COLO668 (cell line): ENCODE results near the gene ATP5MC3.
A peak's percentile ranks its signal among the peaks of the same experiment; 100 is the strongest.
"Not testable (repeated sequence)": the region's sequence is repeated elsewhere in the genome, so short reads cannot be mapped to it uniquely, and the experiment has no call there.

Experiments
- DNase-seq: peaks from one replicate; lab custom pipeline; 2025; ENCODE audit not compliant: unreplicated experiment; lab: John Stamatoyannopoulos, UW

The ATP5MC3 gene

DNA sequence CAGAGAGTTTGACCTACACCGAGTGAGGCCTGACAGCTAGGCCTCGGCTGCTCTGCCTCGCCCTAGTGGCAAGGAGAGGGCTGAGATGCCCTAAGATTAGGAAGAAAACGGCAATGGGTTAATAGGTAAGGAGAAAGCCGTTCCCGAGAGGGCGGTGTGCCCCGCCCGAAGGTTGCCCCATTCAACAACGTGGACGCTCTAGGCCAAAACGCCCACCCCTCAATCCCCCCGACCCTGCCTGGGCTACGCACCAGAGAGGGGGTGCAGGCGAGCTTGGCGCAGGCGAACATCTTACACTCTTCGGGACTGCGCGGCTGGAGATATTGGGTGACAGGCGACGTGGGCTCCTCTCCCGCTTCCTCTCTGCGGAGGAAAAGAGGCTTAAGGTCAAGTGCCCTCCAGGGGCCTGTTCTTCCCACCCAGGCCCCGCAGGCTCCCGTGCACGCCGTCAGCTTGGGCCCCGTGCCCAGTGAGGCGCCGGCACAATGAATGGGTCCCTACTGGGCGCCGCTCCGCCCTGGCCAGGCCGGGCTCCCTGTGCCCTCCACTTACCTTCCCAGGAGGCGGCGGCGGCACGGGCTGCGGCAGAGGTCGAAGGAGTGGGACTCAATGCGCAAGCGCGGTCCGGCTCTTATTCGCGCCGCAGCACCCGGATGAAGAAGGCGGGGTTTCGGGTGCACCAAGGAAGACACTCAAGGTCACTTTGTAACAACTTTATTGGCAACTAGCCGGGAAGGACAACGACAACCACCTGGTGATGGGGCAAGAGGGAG, at the start of gene ATP5MC3:
TSS of gene ATP5MC3 (minus strand) at position 607 of the 773 bp plus-strand sequence. CDS start at position 290, 317 bp downstream.
- DNase-seq = peak; percentile 97

DNA sequence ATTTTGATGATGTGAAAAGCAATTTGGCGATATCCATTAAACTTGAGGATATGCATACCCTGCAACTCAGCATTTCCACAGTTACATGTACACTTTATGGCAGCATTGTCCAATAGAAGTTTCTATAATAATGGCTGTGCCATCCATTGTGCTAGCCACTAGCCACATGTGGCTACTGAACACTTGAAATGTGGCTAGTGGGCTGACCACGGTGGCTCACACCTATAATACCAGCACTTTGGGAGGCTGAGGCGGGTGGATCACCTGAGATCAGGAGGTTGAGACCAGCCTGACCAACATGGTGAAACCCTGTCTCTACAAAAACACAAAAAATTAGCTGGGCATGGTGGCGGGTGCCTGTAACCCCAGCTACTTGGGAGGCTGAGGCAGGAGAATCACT, 47.1 kb upstream of the ATP5MC3 start:
- not testable (repeated sequence) for DNase-seq

DNA sequence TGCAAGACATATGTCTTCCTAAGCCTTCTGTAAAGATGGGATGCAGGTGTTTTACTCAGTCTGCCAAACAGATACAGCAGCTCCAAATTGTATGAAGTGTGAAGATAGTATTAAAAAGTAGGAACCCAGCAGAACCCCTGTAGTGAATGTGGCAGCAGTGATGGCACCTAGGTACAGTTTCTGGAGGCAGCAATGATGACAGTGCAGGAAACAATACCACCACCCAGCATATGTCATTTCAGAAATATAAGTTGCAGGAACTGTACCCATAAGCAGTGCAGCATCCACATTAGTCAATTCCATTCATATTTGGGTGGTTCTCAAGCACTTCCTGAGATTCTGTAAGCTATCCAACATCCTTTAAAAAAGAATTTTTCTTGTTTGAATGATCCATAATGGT, 46.7 kb upstream of the ATP5MC3 start:
- DNase-seq = no peak

DNA sequence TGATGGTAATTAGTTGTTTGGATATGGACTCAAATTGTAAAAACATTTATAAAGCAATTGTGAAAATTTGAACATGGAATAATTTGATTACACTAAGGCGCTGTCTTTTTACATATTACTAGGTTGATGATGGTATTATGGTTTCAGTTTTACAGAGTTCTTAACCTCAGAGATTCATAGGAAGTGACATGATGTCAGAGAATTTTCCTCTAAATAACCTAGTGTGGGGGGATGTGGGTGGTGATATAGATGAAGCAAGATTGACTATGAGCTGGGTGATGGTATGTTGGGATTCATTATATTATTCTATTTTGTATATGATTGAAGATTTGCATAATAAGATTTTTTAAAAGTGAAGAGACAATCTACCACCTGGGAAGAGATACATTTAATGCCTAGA, 45.9 kb upstream of the ATP5MC3 start:
- DNase-seq = no peak

DNA sequence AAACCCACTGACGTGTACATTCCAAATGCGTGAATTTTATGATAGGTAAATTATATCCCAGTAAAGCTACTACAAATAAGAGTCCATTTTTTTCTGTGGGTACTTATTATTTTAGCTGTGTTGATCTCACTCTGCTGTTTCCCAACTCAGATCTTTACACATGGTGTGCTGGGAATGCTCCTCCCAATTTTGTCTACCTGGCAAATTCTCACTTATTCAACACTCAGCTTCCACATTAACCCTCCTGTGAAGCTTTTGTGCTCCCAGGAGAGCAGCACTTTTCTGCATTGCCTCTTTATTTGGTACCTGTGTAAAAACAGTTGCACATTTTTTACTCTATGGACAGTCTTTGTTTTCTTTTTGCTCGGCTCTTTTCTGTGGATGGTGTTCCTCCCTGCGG, 38.6 kb upstream of the ATP5MC3 start:
- DNase-seq = no peak

DNA sequence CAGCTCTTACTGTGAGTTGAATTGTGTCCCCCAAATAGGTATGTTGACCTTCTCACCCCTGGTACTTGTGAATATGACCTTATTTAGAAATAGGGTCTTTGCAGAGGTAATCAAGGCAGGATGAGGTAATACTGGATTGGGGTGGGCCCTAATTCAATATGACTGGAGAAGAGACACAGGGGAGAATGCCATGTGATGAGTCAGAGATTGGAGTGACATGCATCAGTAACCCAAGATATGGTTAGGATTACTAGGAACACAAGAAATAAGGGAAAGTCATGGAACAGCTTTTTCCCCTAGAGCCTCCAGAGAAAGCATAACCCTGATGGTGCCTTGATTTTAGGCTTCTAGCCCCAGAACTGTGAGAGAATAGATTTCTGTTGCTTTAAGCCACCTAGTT, 37.0 kb upstream of the ATP5MC3 start:
- DNase-seq = no peak

DNA sequence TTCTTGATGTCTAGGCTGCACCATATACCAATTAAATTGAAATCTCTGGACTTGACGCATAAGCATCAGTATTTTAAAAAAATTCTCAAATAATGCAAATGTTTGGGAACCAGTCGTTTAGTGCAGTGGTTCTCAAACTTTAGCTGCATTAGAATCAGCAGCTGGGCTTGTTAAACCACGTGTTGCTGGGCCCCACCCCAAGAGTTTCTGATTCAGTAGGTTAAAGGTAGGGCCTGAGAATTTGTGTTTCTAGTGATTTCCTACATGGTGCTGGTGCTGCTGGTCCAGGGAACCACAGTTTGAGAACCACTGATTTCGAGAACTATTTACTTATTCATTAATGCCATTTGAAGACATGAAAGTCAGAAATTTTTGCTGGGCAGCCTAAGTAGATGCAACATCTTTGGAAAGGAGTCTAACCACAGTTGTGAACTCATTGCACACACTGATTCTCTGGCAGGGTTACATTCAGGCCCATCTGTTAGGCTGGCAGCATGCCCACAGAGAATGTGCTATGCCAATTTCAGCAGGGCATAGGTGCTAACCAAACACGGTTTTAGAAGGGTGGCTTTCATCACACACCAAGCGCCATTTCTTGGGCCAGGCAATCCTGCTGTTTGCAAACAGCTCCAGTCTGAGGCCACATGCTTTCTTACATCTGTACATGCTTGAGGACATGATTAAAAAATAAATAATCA, 26.4 kb upstream of the ATP5MC3 start:
- DNase-seq = no peak

DNA sequence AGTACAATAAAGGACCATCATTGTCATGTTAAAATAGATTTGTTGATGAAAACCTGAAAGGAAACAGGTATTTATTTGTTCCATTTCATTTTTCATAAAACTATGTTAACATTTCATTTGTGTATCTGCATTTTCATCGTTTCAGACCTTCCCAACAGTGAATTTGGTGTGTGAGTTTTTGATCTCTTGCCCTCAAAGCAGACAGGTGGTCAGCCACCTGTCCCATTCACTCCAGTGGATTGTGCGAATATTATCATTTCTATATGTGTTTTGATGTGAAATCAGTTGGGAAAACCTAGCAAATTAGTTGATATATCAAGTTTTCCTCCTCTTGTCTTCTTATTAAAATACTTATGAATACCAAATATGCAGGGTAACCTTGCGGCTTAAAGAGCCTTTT, 25.4 kb upstream of the ATP5MC3 start:
- DNase-seq = no peak

DNA sequence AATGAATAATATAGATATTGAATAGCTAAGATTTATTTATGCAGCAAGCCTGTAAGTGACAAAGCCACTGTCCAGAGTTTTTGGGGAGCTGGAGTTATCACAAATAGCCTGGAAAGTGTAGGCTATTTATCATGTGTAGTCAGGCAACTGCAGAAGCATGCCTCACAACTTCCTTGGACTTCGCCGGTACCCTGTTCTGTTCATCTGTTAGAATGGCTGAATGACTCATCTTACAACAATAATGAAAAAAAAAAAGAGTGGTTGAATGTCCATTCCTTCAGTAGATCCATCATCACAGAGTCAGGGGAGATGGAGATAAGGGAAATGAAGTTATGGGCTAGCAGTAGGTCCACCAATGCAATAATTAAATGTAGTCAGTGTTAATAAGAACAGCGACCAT, 24.0 kb upstream of the ATP5MC3 start:
- no peak for DNase-seq

DNA sequence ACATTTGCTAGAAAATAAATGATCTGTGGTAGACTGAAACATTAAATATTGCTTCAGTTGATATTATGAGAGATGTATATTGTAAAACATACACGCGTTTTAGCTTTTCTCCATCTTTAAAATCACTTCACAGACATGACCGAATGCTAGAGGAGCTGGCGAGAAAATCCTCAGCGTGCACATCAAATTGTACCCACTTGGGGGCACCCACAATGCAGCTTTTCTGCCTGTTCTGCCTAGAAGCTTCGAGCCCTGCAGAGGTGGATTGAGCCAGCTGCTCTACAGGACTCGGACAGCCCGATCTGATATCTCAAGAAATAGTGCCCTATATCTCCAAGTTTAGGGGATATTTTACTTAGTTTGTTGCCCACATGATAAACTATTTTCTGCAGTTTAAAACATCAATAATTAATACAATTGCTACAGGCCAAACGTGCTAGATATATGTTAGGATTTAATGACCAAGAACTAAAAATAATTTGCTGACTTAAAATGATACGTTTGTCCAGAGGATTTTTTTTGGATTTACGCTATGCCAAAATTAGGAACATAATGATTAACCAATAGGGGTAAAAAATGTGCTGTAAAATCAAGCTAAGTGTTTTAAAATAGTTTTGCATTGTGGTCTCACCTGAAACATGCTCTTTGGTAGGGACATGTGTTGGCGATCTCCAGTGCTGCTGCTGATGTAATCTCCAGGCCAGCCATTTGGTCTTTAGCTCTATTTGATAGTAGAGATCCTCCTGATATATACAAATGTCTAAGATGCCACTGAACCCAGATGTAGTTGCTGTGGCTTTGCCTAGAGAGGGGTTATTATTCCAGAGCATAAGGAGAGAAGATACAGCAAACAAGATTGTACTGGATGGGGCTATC, 22.3 kb upstream of the ATP5MC3 start:
- peak; percentile 36 for DNase-seq

DNA sequence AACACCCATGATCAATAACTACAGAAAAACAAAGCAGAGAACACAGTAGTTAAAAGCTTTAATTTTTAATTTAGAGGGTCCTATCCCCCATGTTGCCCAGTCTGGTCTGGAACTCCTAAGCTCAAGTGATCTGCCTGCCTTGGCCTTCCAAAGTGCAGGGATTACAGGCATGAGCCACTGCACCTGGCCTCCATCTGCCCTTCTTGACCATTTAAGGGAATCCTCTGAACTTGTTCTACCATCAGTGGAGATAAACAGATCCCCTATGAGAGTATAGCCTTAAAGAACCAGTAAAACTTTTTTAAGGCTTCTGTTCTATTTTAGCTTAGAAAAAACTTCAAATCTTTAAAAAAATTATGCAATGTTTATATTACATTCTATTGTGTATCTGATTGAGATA, 13.5 kb upstream of the ATP5MC3 start:
- no peak for DNase-seq

DNA sequence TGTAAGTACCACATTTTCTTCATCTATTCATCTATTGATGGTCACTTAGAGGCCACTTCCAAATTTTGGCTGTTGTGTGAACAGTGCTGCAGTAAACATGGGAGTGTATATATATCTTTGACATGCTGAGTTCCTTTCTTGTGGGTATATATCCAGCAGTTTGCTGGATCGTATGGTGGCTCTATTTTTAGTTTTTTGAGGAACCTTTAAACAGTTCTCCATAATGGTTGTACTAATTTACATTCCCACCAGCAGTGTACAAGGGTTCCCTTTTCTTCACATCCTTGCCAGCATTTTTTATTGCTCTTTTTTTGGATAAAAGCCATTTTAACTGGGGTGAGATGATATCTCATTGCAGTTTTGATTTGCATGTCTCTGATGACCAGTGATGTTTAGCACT, 7.3 kb upstream of the ATP5MC3 start:
- DNase-seq = no peak

DNA sequence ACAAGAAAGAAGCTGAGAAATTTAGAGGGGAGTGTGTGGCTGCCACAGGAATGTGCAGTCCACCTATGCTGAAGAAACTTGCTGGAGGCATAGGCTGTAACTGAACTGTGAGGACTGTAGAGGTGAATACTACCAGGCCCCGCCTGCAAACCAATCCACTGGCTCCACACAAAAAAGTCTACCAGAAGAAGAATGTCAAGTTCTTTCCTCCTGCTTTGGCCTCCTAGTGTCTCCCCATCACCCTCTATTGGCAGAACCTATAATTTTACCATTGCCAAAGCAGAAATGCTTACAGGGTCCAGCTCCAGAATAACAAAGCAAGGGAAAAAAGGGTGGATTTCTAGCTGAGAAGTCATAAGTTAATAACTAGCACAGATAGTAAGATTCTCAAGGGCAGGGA, 5.9 kb upstream of the ATP5MC3 start:
- no peak for DNase-seq

DNA sequence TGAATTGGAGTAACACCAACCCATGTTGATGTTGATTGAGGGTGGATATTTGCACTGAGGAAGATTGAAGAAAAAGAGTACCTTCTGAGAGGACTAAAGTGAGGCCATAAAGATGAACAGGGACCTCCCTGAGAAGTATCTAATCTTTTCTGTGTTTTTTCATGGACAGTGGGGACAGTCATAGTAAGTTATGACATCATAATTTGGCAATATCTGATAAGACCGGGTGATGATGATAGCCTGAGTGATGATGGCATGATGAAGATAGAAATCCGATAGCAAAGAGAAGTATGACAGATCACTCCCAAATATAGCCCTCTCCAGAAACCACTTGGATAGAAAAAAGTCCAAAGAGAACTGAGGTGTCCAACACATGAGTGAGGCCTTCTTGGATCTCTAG, 2.2 kb upstream of the ATP5MC3 start:
- no peak for DNase-seq

DNA sequence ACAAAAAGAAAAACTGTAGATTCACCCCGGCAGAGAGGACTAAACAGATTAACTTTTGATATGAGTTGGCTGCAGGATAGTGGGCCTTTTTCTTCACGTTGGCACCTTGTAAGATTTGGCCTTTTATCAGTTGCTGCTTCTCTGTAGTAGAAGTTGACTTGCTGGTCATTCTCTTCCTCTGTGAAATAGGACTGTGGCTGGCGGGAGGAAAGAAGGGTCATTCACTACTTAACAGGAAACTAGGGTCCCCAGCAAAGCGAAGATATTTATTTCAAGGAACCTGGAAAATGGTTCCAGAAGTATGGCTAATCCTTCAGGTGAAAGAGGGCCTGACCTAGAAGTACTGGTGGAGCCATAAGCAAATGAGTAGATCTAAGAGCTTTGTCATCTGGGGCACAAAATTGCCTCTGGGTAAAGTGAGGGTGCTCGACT, 383 bp upstream of the ATP5MC3 start:
- DNase-seq = no peak

DNA sequence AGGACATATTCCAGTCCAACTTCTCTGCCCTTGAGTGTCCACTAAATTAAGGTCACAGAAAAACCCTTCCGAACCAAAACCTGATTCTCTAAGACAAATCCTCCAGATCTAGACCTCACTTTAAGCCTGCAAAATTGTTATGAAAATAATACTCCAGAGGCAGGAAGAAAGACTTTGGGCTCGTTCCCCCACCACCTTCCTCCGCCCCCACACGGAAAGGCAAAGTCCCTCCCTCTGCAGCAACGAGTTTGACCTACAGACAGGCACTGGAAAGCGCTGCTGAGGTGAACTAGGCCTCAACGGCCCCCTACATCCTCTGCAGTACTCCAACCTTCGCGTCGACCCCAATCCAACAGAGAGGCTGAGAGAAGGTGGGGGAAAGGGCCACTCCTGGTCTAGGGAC, 808 bp downstream of the ATP5MC3 start:
- peak; percentile 34 for DNase-seq

DNA sequence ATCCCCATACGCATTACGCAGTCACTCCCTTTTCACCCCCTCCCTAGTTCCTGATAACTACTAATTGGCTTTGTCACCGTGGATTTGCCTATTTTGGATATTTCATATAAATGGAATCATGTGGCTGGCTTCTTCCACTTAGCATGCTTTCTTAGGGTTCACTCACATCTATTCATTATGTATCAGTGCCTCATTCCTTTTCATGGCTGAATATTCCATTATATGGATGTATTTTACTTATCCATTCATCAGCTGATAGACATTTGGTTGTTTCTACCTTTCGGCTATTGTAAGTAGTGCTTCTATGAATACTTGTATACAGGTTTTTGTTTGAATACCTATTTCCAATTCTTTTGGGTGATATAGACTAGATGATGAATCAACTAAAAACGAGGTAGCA, 4.9 kb downstream of the ATP5MC3 start:
- DNase-seq = no peak

DNA sequence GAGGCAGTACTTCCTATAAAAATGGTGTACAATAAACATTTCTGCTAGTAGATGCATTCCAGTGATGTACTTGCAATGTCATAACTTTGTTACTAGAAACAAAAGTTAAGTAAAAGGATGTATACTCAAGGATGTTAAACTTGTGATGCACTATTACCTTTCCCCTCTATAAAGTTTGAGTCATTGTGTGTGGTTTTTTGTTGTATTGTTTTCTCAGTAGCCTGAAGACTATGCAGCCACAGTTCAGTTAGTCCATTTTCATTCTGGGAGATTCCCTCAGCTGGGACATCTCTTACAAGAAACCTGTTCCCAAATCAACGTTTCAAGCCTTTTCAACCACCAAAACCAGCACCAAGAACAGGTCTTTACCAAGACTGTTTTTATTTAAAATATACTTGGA, 5.6 kb downstream of the ATP5MC3 start:
- DNase-seq = no peak

DNA sequence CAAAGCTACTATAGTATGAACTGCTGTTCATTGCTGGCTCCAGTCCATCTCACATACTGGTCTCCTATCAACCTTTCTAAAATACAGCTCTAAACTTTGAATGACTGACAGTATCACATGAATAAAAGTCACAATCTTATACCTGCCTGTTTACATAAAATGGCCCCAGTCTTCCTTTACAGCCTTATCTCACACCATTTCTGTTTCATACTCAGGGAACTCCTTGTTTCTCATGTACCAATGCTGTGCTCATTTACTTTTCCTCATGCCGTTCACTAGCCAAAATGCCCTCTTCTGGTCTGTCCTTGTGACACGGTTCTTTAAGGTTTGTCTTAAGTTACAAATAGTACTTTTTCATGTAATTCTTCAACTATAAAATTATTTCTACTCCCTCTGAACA, 6.2 kb downstream of the ATP5MC3 start:
- DNase-seq = no peak

DNA sequence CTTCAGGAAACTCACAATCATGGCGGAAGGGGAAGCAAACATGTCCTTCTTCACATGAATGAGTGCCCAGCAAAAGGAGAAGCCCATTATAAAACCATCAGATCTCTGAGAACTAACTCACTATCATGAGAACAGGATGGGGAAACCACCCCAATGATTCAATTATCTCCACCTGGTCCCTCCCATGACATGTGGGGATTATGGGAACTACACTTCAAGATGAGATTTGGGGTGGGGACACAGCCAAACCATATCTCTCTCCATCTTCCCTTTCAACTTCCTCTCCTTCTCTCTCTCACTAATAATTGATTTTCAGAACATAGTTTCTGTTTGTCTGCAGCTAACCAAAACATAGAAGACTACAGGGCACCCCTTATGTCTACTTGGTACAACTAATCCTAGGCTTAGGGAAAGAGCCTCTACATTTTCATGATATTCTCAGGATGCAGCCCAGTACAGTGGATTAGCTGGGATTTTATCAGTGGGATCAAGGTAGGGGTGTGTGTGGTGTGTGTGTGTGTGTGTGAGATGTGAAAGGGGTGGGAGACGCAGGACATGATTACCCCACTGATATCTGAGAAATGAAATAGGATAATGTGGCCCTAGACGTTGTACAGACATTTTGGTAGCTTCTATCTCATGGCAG, 10.7 kb downstream of the ATP5MC3 start:
- no peak for DNase-seq

DNA sequence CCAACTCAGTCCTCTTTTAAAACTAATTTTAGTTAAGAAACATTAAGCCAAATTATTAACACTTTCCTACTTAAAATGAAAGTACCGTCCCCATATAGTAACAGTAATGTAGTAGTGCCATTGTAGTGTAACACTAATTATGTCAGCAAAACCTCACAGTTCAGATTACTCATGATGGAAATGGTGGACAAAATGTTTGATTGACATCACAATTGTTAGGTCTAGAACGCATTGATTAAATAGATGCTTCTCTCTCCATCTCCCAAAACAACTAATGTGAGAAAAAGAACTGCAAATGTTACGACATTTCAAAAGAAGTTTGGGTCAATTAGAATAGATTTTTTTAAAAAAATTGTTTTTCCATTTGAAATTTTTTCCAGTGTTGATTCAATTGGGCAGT, 12.3 kb downstream of the ATP5MC3 start:
- DNase-seq = no peak
